HG02840 (cell line): ENCODE data around the gene COL6A6.

Experiments
- ATAC-seq: cut with Tn5 transposase; IDR thresholded peaks from one replicate; pipeline ENCODE4 v1.9.1; 2021; ENCODE audit warnings: mild to moderate bottlenecking, moderate library complexity, moderate number of reproducible peaks; ENCODE audit not compliant: unreplicated experiment, low FRiP score

The COL6A6 gene

GRCh38 chr3:130516645-130517512 is at the start of gene COL6A6:
COL6A6 (plus strand) TSS chr3:130517177; CDS start chr3:130560365, 43,188 bp downstream.
- ATAC-seq: no peak

GRCh38 chr3:130468311-130468710 is 48.7 kb upstream of the COL6A6 start:
- ATAC-seq: no peak

GRCh38 chr3:130470126-130470525 is 46.9 kb upstream of the COL6A6 start:
- no peak for ATAC-seq

GRCh38 chr3:130473416-130473815 is 43.6 kb upstream of the COL6A6 start:
- no peak for ATAC-seq

GRCh38 chr3:130480736-130481135 is 36.2 kb upstream of the COL6A6 start:
- no peak for ATAC-seq

- no peak for ATAC-seq
Observed at GRCh38 chr3:130488288-130488687, 28.7 kb upstream of the COL6A6 start.

GRCh38 chr3:130488769-130489450 is 28.1 kb upstream of the COL6A6 start:
- no peak for ATAC-seq

- ATAC-seq: no peak
Observed at GRCh38 chr3:130490241-130490640, 26.7 kb upstream of the COL6A6 start.

GRCh38 chr3:130491431-130491830 is 25.5 kb upstream of the COL6A6 start:
- no peak for ATAC-seq

GRCh38 chr3:130504701-130505100 is 12.3 kb upstream of the COL6A6 start:
- ATAC-seq: no peak

- ATAC-seq: no peak
Observed at GRCh38 chr3:130506031-130506430, 10.9 kb upstream of the COL6A6 start.

- no peak for ATAC-seq
Observed at GRCh38 chr3:130507746-130508145, 9.2 kb upstream of the COL6A6 start.

GRCh38 chr3:130509008-130509407 is 8.0 kb upstream of the COL6A6 start:
- ATAC-seq: no peak

- ATAC-seq: no peak
Observed at GRCh38 chr3:130514681-130515080, 2.3 kb upstream of the COL6A6 start.

GRCh38 chr3:130515755-130516154 is 1.2 kb upstream of the COL6A6 start:
- no peak for ATAC-seq

GRCh38 chr3:130517602-130518001 is 625 bp downstream of the COL6A6 start:
- ATAC-seq: no peak

- ATAC-seq: no peak
Observed at GRCh38 chr3:130519754-130520153, 2.8 kb downstream of the COL6A6 start.

GRCh38 chr3:130522399-130522798 is 5.4 kb downstream of the COL6A6 start:
- ATAC-seq: no peak

GRCh38 chr3:130527426-130527825 is 10.4 kb downstream of the COL6A6 start:
- ATAC-seq: no peak

- ATAC-seq: no peak
Observed at GRCh38 chr3:130528120-130528519, 11.1 kb downstream of the COL6A6 start.

GRCh38 chr3:130529486-130530215 is 12.7 kb downstream of the COL6A6 start:
- no peak for ATAC-seq
